ENCODE data around the gene UHMK1.

The UHMK1 gene

DNA sequence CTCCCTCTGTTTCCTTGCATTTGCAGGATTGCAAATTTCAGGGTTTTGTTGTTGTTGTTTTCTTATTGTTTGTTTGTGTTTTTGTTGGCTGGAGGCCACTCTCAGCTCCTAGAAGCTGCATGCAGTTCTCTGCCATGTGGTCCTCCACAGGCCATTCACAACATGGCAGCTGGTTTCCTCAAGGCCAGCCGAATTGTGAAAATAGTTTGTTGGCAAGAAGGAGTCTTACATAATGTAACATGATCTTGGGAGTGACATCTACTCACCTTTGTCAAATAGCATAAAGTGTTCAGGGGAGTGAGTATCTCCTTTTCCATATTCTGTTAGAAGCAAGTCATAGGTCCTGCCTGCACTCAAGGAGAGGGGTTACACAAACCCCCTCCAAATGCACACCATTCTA, 53.3 kb downstream of the UHMK1 start:
- Histone ChIP-seq H3K9me3 (ENCODE audit: control insufficient read depth in 2 of 2, low read length in 2 of 2) (no peaks in the 10 kb centered on the region), H3K27ac (ENCODE audit: low read length) (no peak overlapping the region), H3K27me3 (ENCODE audit: control insufficient read depth in 1 of 2, insufficient read depth in 2 of 2, low read length in 2 of 2) (no peaks in the 10 kb centered on the region), H3K9ac (ENCODE audit: low read length in 2 of 2) (no peak overlapping the region), H3K36me3 (ENCODE audit: control insufficient read depth in 2 of 2, insufficient read depth in 2 of 2, low read length in 2 of 2) (no peaks in the 10 kb centered on the region), H3K4me3 (ENCODE audit: low read length in 2 of 2) (no peak overlapping the region), H3K4me1 (ENCODE audit: control insufficient read depth, insufficient read depth, low read length) (no peaks in the 10 kb centered on the region)

DNA sequence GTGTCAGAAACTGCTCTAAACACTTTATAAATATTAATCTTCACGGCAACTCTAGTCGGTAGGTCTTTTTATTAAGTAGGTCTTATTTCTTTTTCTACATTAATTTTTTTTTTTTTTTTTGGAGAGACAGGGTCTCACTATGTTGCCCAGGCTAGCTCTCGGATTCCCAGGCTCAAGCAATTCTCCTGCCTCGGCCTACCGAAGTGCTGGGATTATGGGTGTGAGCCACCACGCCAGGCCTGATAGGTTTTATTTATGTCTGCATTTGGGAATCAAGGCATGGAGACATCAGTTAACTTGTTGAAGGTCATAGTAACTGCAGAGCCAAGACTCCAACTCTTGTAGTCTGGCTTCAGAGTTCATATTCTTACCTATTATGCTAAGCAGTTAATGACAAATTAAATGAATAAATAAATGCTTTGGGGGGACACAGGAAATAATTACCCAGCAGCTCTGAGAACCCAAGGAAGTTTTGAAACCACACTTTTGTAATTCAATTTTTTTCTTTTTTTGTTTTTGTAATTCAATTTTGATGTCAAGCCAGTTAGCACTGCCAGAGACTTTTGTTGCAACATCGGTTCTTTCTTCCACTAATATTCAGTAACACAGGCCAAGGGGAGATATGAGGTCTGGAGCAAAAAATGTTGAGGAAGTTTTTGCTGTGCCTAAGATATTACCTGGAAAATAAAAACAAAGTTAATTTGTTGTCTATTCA, 54.5 kb downstream of the UHMK1 start:
- Histone ChIP-seq H3K4me3 (ENCODE audit: low read length in 2 of 2) (no peak overlapping the region), H3K9me3 (ENCODE audit: control insufficient read depth in 2 of 2, low read length in 2 of 2) (no peaks in the 10 kb centered on the region), H3K36me3 (ENCODE audit: control insufficient read depth in 2 of 2, insufficient read depth in 2 of 2, low read length in 2 of 2) (no peaks in the 10 kb centered on the region), H3K9ac (ENCODE audit: low read length in 2 of 2) (no peak overlapping the region), H3K27ac (ENCODE audit: low read length) (no peak overlapping the region), H3K27me3 (ENCODE audit: control insufficient read depth in 1 of 2, insufficient read depth in 2 of 2, low read length in 2 of 2) (no peaks in the 10 kb centered on the region), H3K4me1 (ENCODE audit: control insufficient read depth, insufficient read depth, low read length) (no peaks in the 10 kb centered on the region)

DNA sequence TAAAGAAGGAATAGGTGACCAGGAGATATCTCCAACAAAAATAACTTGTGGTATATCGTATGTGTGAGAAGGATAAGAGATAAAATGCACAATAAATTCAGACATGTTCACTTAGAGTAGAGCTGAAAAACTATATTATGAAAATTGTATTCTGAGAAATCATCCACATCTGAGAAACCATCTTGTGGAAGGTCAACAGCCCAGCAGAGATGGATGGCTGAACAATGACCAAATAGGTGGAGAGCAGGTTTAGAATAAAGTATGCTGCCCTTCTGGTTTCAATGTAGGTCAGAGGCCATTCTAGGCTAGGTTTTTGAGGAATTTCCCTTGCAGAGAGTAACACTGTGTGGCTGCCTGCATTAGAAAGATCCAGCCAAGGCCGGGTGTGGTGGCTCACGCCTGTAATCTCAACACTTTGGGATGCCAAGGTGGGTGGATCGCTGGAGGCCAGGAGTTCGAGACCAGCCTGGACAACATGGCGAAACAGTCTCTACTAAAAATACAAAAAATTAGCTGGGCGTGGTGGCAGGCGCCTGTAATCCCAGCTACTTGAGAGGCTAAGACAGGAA, 55.1 kb downstream of the UHMK1 start:
- H3K9me3 ChIP-seq (ENCODE audit: control insufficient read depth in 2 of 2, low read length in 2 of 2), result no peaks in the 10 kb centered on the region
- no peaks in the 10 kb centered on the region for H3K27me3 ChIP-seq (ENCODE audit: control insufficient read depth in 1 of 2, insufficient read depth in 2 of 2, low read length in 2 of 2)
- no peaks in the 10 kb centered on the region for H3K36me3 ChIP-seq (ENCODE audit: control insufficient read depth in 2 of 2, insufficient read depth in 2 of 2, low read length in 2 of 2)
- H3K4me1 ChIP-seq (ENCODE audit: control insufficient read depth, insufficient read depth, low read length), result no peaks in the 10 kb centered on the region
- H3K4me3 ChIP-seq (ENCODE audit: low read length in 2 of 2), result no peak overlapping the region
- no peak overlapping the region for H3K9ac ChIP-seq (ENCODE audit: low read length in 2 of 2)
- H3K27ac ChIP-seq (ENCODE audit: low read length), result no peak overlapping the region

DNA sequence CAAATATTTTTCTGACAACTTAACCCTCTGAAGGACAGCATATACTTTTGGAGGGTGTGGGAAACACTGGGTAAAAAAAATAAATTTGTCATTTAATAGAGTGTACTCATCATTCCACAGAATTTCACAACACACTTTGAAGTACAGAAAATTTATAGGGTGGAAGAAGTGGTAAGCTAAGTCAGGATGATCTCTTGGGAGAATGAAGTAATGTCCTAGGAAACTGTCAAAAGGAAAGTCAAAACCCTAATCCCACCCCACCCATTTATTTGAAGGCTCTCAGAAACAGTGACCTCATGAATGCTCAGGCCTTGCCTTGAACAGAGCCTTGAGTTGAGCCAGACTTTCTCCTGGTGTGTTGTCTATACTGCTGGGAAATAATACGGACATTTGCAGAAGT, 56.6 kb downstream of the UHMK1 start:
- H3K4me1 ChIP-seq (ENCODE audit: control insufficient read depth, insufficient read depth, low read length), result no peaks in the 10 kb centered on the region
- no peaks in the 10 kb centered on the region for H3K9me3 ChIP-seq (ENCODE audit: control insufficient read depth in 2 of 2, low read length in 2 of 2)
- H3K4me3 ChIP-seq (ENCODE audit: low read length in 2 of 2), result no peak overlapping the region
- H3K36me3 ChIP-seq (ENCODE audit: control insufficient read depth in 2 of 2, insufficient read depth in 2 of 2, low read length in 2 of 2), result no peaks in the 10 kb centered on the region
- no peaks in the 10 kb centered on the region for H3K27me3 ChIP-seq (ENCODE audit: control insufficient read depth in 1 of 2, insufficient read depth in 2 of 2, low read length in 2 of 2)
- no peak overlapping the region for H3K27ac ChIP-seq (ENCODE audit: low read length)
- no peak overlapping the region for H3K9ac ChIP-seq (ENCODE audit: low read length in 2 of 2)

DNA sequence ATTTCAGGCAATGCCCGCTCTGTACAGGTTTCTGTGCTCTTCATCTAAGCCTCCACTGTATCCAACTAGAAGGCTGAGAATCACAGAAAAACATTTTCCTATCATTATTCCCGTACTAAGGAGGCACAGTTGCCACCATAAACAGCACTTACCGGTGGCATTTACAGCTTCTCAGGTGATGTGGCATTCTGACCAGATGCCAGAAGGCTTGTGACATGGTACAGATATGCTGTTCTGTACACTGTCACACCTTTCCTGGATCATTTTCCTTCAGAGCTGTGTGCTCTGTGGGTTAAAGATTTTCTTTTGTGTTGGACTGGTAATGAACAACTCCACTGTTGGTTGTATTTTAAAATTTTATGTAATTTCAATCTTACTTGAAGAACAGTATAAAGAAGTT, 59.9 kb downstream of the UHMK1 start:
- no peaks in the 10 kb centered on the region for H3K9me3 ChIP-seq (ENCODE audit: control insufficient read depth in 2 of 2, low read length in 2 of 2)
- H3K27me3 ChIP-seq (ENCODE audit: control insufficient read depth in 1 of 2, insufficient read depth in 2 of 2, low read length in 2 of 2), result no peaks in the 10 kb centered on the region
- H3K9ac ChIP-seq (ENCODE audit: low read length in 2 of 2), result no peak overlapping the region
- H3K27ac ChIP-seq (ENCODE audit: low read length), result no peak overlapping the region
- H3K36me3 ChIP-seq (ENCODE audit: control insufficient read depth in 2 of 2, insufficient read depth in 2 of 2, low read length in 2 of 2), result no peaks in the 10 kb centered on the region
- H3K4me1 ChIP-seq (ENCODE audit: control insufficient read depth, insufficient read depth, low read length), result peaks cover 9% of the 10 kb centered on the region
- H3K4me3 ChIP-seq (ENCODE audit: low read length in 2 of 2), result no peak overlapping the region

DNA sequence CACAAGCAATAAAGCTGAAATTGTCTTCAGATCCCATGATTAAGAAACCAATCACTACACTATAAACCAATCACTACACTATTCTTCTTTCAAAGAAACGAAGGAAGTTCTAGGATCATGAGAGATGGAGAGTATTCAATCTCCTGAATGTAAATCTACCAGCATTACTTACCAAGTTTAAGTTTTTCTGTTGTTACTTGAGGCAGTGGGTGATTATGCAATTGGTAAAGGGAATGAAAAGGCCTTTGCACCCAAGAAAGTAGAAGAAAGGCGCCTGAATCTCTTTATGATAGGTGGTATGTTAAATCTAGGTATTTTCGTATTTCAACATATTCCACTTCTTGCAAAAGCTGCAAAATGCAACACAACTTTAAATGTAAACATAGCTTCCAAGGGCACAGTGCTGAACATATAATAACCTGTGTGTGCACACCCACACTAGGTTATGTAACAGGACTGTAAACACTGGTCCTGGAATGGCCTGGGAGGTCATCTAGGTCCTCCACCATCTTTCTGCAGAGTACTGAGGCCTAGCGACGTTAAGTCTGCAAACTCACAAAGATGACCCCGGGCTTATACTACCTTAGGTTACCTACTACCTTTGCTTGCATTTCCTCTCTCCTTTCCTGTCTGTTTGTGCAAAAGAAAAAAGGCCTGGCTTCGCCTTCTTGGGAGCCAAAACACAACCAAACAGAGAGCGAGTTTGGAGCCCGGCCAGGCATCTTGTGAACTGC, 62.9 kb downstream of the UHMK1 start:
- Histone ChIP-seq H3K27ac (ENCODE audit: low read length) (peak overlapping the region; percentile 97), H3K4me3 (ENCODE audit: low read length in 2 of 2) (peak overlapping the region; percentile 67 to 89), H3K36me3 (ENCODE audit: control insufficient read depth in 2 of 2, insufficient read depth in 2 of 2, low read length in 2 of 2) (no peaks in the 10 kb centered on the region), H3K9ac (ENCODE audit: low read length in 2 of 2) (peak overlapping the region; percentile 82 to 94), H3K9me3 (ENCODE audit: control insufficient read depth in 2 of 2, low read length in 2 of 2) (no peaks in the 10 kb centered on the region), H3K27me3 (ENCODE audit: control insufficient read depth in 1 of 2, insufficient read depth in 2 of 2, low read length in 2 of 2) (no peaks in the 10 kb centered on the region), H3K4me1 (ENCODE audit: control insufficient read depth, insufficient read depth, low read length) (peaks cover 9% of the 10 kb centered on the region)

DNA sequence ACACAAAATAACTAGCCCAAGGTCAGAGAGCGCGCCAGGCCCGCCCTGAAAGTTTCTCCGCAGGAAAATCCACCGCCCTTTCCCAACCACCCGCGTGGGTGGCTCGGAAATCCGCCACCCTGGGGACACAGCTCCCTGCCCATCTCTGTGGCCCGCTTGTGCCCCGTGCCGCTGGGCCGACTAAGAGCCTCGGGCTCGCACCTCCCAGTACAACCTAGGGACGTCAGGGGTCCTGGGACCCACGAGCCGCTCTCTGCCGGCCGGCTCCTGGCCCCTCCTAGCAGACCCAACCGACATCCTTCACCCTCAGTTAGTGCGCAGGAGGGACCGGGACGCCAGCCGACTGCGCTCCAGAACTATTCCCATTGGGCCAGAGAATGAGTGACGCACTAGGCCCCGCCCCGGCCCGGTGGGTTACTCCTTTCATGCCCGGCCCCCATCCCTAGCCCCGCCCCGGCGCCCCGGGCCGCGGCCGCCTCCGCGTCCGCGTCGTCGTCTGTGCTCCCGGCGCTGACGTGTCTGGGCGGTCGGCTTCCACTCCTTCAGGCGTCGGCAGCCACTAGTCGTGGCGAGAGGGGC, 63.5 kb downstream of the UHMK1 start:
- Histone ChIP-seq H3K9me3 (ENCODE audit: control insufficient read depth in 2 of 2, low read length in 2 of 2) (no peaks in the 10 kb centered on the region), H3K4me3 (ENCODE audit: low read length in 2 of 2) (peak overlapping the region; percentile 67 to 89), H3K27ac (ENCODE audit: low read length) (peak overlapping the region; percentile 97), H3K36me3 (ENCODE audit: control insufficient read depth in 2 of 2, insufficient read depth in 2 of 2, low read length in 2 of 2) (no peaks in the 10 kb centered on the region), H3K27me3 (ENCODE audit: control insufficient read depth in 1 of 2, insufficient read depth in 2 of 2, low read length in 2 of 2) (no peaks in the 10 kb centered on the region), H3K4me1 (ENCODE audit: control insufficient read depth, insufficient read depth, low read length) (peaks cover 9% of the 10 kb centered on the region), H3K9ac (ENCODE audit: low read length in 2 of 2) (peak overlapping the region; percentile 87 to 94)

DNA sequence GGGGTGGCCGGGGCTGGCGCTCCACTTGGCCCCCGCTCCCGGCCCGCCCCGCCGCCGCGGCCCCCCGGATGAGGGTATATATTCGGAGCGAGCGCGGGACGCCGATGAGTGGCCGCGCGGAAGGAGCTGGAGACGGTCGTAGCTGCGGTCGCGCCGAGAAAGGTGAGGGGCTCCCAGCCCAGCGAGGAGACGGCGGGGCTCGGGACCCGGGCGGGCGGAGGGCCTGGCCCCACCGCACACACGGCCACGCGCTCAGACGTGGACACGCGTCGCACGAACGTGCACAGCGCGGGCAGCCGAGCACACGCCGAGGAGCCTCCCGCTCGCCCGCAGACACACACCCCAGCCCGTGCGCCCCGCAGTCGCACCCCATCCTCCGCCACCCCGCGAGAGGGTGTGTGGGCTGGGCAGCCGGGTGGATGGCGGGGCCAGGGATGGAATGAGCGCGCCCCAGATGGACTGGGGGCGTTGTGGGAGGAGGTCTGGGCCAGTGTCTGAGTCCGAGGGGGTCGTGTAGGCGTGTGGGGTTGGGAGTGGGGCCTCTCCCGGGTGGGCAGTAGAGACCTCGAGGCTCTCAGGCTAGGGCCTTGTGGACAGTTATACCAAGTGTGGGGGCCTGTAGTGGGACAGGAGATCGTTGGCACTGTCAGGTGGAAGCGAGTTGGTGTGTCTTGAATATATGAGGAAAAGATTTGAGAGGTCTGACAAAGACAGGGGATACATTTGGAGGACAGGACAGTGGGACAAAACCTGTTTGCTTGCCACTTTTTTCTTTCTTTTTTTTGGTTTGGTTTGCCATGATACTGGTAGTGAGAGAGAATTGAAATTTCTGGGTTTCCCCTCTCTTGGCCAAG, 64.2 kb downstream of the UHMK1 start, which contains the start of gene UAP1:
TSS of gene UAP1 (plus strand) at position 107 of the 854 bp plus-strand sequence. CDS start 4,347 bp downstream, outside the sequence.
- Histone ChIP-seq H3K9me3 (ENCODE audit: control insufficient read depth in 2 of 2, low read length in 2 of 2) (no peaks in the 10 kb centered on the region), H3K4me1 (ENCODE audit: control insufficient read depth, insufficient read depth, low read length) (peaks cover 9% of the 10 kb centered on the region), H3K9ac (ENCODE audit: low read length in 2 of 2) (peak within 1 kb of the TSS; percentile 87 to 94), H3K4me3 (ENCODE audit: low read length in 2 of 2) (peak within 1 kb of the TSS; percentile 67 to 89), H3K27me3 (ENCODE audit: control insufficient read depth in 1 of 2, insufficient read depth in 2 of 2, low read length in 2 of 2) (no peaks in the 10 kb centered on the region), H3K27ac (ENCODE audit: low read length) (peak within 1 kb of the TSS; percentile 97), H3K36me3 (ENCODE audit: control insufficient read depth in 2 of 2, insufficient read depth in 2 of 2, low read length in 2 of 2) (peaks cover 0 to 2% of the 10 kb centered on the region in 2 donors)

DNA sequence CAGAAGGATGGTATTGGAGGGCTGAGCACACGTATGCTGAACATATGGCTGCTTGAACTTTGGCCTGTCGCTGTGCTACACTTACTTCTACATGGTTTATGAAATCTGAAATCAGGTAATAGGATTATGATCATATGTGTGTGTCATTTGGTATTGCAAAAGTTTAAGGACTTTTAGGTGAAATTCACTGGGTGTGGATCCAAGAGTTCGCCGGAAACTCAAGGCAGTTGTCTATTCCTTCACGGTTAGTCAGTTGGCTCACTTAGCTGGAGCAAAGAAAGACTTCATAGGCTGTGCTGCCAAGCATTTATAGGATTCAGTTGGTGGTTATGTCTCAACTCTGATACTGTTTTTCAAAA, 64.8 kb downstream of the UHMK1 start:
- H3K9ac ChIP-seq (ENCODE audit: low read length in 2 of 2), result peak overlapping the region; percentile 84 to 87
- H3K27ac ChIP-seq (ENCODE audit: low read length), result peak overlapping the region; percentile 97
- peaks cover 9% of the 10 kb centered on the region for H3K4me1 ChIP-seq (ENCODE audit: control insufficient read depth, insufficient read depth, low read length)
- no peaks in the 10 kb centered on the region for H3K27me3 ChIP-seq (ENCODE audit: control insufficient read depth in 1 of 2, insufficient read depth in 2 of 2, low read length in 2 of 2)
- peak overlapping the region; percentile 67 to 89 for H3K4me3 ChIP-seq (ENCODE audit: low read length in 2 of 2)
- no peaks in the 10 kb centered on the region for H3K9me3 ChIP-seq (ENCODE audit: control insufficient read depth in 2 of 2, low read length in 2 of 2)
- H3K36me3 ChIP-seq (ENCODE audit: control insufficient read depth in 2 of 2, insufficient read depth in 2 of 2, low read length in 2 of 2), result peaks cover 0 to 4% of the 10 kb centered on the region in 2 donors

DNA sequence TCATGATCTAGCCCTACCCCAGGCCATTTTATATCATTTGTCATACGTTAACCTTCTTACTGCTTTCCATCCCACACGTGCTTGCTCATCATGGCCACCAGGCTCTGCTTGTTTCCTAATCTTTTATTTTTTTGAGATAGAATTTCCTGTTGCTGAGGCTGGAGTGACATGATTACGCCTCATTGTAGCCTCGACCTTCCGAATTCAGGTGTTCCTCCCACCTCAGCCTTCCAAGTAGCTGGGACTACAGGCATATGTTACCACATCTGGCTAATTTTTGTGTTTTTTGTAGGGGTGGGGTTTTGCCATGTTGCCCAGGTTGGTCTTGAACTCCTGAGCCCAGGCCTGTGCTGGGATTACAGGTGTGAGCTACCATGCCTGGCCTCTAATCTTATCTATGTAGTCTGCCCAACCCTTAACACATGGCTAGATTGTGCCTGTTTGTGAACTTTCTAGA, 67.2 kb downstream of the UHMK1 start:
- H3K4me1 ChIP-seq (ENCODE audit: control insufficient read depth, insufficient read depth, low read length), result peaks cover 9% of the 10 kb centered on the region
- peaks cover 0 to 8% of the 10 kb centered on the region in 2 donors for H3K36me3 ChIP-seq (ENCODE audit: control insufficient read depth in 2 of 2, insufficient read depth in 2 of 2, low read length in 2 of 2)
- H3K27me3 ChIP-seq (ENCODE audit: control insufficient read depth in 1 of 2, insufficient read depth in 2 of 2, low read length in 2 of 2), result no peaks in the 10 kb centered on the region
- no peak overlapping the region for H3K4me3 ChIP-seq (ENCODE audit: low read length in 2 of 2)
- H3K9ac ChIP-seq (ENCODE audit: low read length in 2 of 2), result no peak overlapping the region
- no peak overlapping the region for H3K27ac ChIP-seq (ENCODE audit: low read length)
- H3K9me3 ChIP-seq (ENCODE audit: control insufficient read depth in 2 of 2, low read length in 2 of 2), result no peaks in the 10 kb centered on the region

Data from stomach smooth muscle (tissue), 2 donors.